Karpas-422 (cell line): Measurements from ENCODE around the gene SESN3. TPM values are rescaled to one million over a fixed set of nuclear protein-coding genes. Genes with fewer than 3 reads are reported as not detected.

ENCODE experiments used
- DNase-seq: peaks from one replicate; pipeline ENCODE4 v3.0.0-alpha.2; 2015
- H2AFZ ChIP-seq: fragments of 200-600 bp; sonication (generic); 2 replicates; pipeline ENCODE4 v1.6.1; 2014; ENCODE audit warnings: antibody characterized with exemption, low read length, mixed read lengths
- H3K27ac ChIP-seq: fragments of 200-600 bp; sonication (generic); 2 replicates; pipeline ENCODE4 v1.5.1; 2014; ENCODE audit warnings: mild to moderate bottlenecking, low read length, moderate library complexity
- H3K27me3 ChIP-seq: fragments of 200-600 bp; sonication (generic); 2 replicates; pipeline ENCODE4 v1.6.1; 2014; ENCODE audit warnings: low read length, mixed read lengths
- H3K36me3 ChIP-seq: fragments of 200-600 bp; sonication (generic); 2 replicates; pipeline ENCODE4 v1.6.1; 2014; ENCODE audit warnings: low read length, mixed read lengths; ENCODE audit not compliant: insufficient read depth
- H3K4me1 ChIP-seq: fragments of 200-600 bp; sonication (generic); 2 replicates; pipeline ENCODE4 v1.6.1; 2014; ENCODE audit warnings: mild to moderate bottlenecking, low read length, mixed read lengths
- H3K4me2 ChIP-seq: fragments of 200-600 bp; sonication (generic); 2 replicates; pipeline ENCODE4 v1.6.1; 2014; ENCODE audit warnings: low read length, low read depth, mild to moderate bottlenecking; ENCODE audit not compliant: poor library complexity, severe bottlenecking
- H3K4me3 ChIP-seq: fragments of 200-600 bp; sonication (generic); 2 replicates; pipeline ENCODE4 v1.5.1; 2014; ENCODE audit warnings: mild to moderate bottlenecking, antibody characterized with exemption, low read length, mixed read lengths
- H3K79me2 ChIP-seq: fragments of 200-600 bp; sonication (generic); 2 replicates; pipeline ENCODE4 v1.6.1; 2014; ENCODE audit warnings: mild to moderate bottlenecking, low read length, mixed read lengths
- H3K9ac ChIP-seq: fragments of 200-600 bp; sonication (generic); 2 replicates; pipeline ENCODE4 v1.6.0; 2014; ENCODE audit warnings: low read length
- H3K9me2 ChIP-seq: fragments of 200-600 bp; sonication (generic), shearing (Covaris generic); replicated peaks from 2 replicates; pipeline ENCODE4 v1.6.0; 2014; ENCODE audit warnings: mild to moderate bottlenecking, low read length, moderate library complexity; ENCODE audit not compliant: insufficient read depth
- H3K9me3 ChIP-seq: fragments of 300-700, 200-600 bp; sonication (generic); 2 replicates; pipeline ENCODE4 v1.6.1; 2014; ENCODE audit warnings: low read length, mixed read lengths
- H4K20me1 ChIP-seq: fragments of 200-600 bp; sonication (generic); 2 replicates; pipeline ENCODE4 v1.6.1; 2014; ENCODE audit warnings: mild to moderate bottlenecking, antibody characterized with exemption, low read length, low read depth; ENCODE audit not compliant: insufficient read depth
- total RNA-seq: library from RNA; depleted of rRNA; stranded (reverse); fragments of >200 nt; shearing (Covaris generic); gene quantifications from 2 replicates; pipeline ENCODE4 v1.2.3, GENCODE V29; 2014; ENCODE audit warnings: low replicate concordance

The SESN3 gene
- total RNA-seq, 1 experiment from 2014 or later, result 58.9 TPM

DNA sequence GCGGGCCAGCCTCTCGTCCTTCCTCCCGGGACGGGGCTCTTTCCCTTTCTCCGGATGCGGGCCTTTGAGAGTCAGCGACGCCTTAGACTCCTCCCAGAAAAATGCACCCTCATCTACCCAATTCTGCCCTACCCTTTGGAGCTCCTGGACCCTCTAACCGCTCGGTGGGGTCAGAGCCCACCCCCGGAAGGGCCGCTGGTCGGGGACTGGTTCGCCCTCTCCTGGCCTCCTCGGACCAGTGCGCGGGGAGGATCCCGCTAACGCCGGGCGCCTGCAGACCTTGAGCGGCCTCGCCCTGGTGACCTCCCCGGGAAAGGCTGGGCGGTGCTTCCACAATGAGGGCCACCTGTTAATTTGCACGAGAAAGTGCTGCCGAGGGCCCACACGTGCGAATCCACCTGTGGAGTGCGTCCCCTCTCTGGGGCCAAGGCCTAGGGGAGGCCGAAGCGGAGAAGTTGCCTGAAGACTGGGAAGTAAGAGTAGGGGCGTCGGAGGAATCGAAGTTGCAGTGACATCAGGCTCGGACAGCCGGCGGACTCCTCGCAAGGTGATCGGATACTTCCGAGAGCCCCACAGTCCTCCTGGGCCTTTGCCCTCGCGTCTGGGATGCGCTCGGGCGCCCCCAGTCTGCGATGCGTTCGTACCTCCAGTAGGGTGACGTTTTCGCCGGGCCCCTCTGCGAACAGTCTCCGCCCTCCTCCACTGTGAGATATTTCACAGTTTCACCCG lies 79.9 kb downstream of the SESN3 start:
- Histone ChIP-seq H3K9me3 (no peaks in the 10 kb centered on the region), H3K4me1 (peaks cover 27% of the 10 kb centered on the region), H4K20me1 (no peaks in the 10 kb centered on the region), H3K4me3 (peak overlapping the region; percentile 47), H3K4me2 (peak overlapping the region; percentile 59), H3K79me2 (no peaks in the 10 kb centered on the region), H3K9ac (peak overlapping the region; percentile 54), H3K27me3 (no peaks in the 10 kb centered on the region), H3K27ac (no peak overlapping the region), H3K36me3 (no peaks in the 10 kb centered on the region), H3K9me2 (no peaks in the 10 kb centered on the region), H2AFZ (peak overlapping the region; percentile 59; the same call in 1 of the 2 replicates)
- peak; percentile 99 for DNase-seq

- Histone ChIP-seq H3K4me3 (no peak overlapping the region), H3K9me3 (no peaks in the 10 kb centered on the region), H4K20me1 (no peaks in the 10 kb centered on the region), H2AFZ (no peak overlapping the region), H3K27me3 (no peaks in the 10 kb centered on the region), H3K4me1 (peaks cover 27% of the 10 kb centered on the region), H3K27ac (no peak overlapping the region), H3K36me3 (no peaks in the 10 kb centered on the region), H3K4me2 (no peak overlapping the region), H3K79me2 (no peaks in the 10 kb centered on the region), H3K9me2 (no peaks in the 10 kb centered on the region), H3K9ac (no peak overlapping the region)
- DNase-seq, result no peak
Measured at GRCh38 chr11:95149651-95150364, 81.2 kb downstream of the SESN3 start.

- no peaks in the 10 kb centered on the region for H3K9me2 ChIP-seq
- H3K4me2 ChIP-seq, result no peak overlapping the region
- H3K9me3 ChIP-seq, result no peaks in the 10 kb centered on the region
- H3K36me3 ChIP-seq, result no peaks in the 10 kb centered on the region
- no peaks in the 10 kb centered on the region for H3K27me3 ChIP-seq
- no peak overlapping the region for H3K27ac ChIP-seq
- H3K79me2 ChIP-seq, result no peaks in the 10 kb centered on the region
- peaks cover 21% of the 10 kb centered on the region for H3K4me1 ChIP-seq
- H4K20me1 ChIP-seq, result no peaks in the 10 kb centered on the region
- H3K4me3 ChIP-seq, result no peak overlapping the region
- H3K9ac ChIP-seq, result no peak overlapping the region
- H2AFZ ChIP-seq, result no peak overlapping the region
- no peak for DNase-seq
Measured at GRCh38 chr11:95148938-95149337, 82.1 kb downstream of the SESN3 start.

DNA sequence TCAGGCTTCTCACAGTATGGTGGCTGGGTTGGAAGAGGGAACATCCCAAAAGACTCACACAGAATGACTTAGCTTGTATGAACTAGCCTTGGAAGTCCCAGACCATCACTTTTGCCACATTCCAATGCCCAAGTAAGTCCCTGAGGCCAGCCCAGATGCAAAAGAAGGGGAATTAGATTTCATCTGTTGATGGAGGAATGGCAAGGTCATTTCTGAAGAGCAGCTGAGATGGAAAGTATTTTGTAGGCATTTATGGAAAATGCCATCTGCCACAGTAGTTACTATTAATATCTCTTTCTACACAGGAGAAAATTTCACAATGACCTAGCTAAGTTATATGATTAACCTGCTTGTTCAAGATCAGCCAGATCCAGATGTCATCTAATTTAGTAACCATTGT lies 82.6 kb downstream of the SESN3 start:
- H3K4me1 ChIP-seq, result peaks cover 16% of the 10 kb centered on the region
- no peaks in the 10 kb centered on the region for H3K9me3 ChIP-seq
- H3K27me3 ChIP-seq, result no peaks in the 10 kb centered on the region
- no peaks in the 10 kb centered on the region for H3K9me2 ChIP-seq
- no peaks in the 10 kb centered on the region for H3K79me2 ChIP-seq
- DNase-seq, result no peak
- no peak overlapping the region for H3K4me3 ChIP-seq
- no peaks in the 10 kb centered on the region for H3K36me3 ChIP-seq
- H3K9ac ChIP-seq, result no peak overlapping the region
- no peaks in the 10 kb centered on the region for H4K20me1 ChIP-seq
- no peak overlapping the region for H2AFZ ChIP-seq
- H3K27ac ChIP-seq, result no peak overlapping the region
- no peak overlapping the region for H3K4me2 ChIP-seq

DNA sequence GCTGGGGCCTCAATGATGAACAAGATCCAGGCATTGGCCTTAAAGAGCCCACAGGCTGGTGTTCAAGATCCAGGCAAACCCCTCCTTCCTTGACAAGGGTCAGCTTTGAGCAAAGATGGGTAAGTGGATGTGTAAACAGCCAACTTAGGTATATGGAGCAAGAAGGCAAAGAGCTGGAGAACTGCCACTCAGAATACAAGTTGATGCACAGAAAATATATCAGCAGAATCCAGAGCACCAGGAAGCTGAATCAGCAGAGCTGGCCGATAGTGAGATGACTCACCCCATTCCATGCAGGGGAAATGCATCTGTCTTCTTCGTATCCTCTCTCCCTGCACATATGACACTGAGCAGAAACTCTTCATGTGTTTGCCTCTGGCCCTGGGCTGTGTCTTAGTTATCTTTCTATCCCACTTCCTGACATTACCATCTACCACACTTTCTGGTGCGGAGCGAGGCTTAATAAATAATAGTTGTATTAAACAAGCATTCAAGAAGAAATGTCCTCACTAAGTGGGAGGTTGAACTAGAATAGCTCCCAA lies 83.6 kb downstream of the SESN3 start:
- no peak for DNase-seq
- no peaks in the 10 kb centered on the region for H3K79me2 ChIP-seq
- no peak overlapping the region for H2AFZ ChIP-seq
- no peak overlapping the region for H3K27ac ChIP-seq
- H3K9me2 ChIP-seq, result no peaks in the 10 kb centered on the region
- no peaks in the 10 kb centered on the region for H3K27me3 ChIP-seq
- H3K9me3 ChIP-seq, result no peaks in the 10 kb centered on the region
- no peak overlapping the region for H3K9ac ChIP-seq
- no peak overlapping the region for H3K4me3 ChIP-seq
- H3K4me2 ChIP-seq, result no peak overlapping the region
- peaks cover 8% of the 10 kb centered on the region for H3K4me1 ChIP-seq
- H4K20me1 ChIP-seq, result no peaks in the 10 kb centered on the region
- H3K36me3 ChIP-seq, result no peaks in the 10 kb centered on the region

DNA sequence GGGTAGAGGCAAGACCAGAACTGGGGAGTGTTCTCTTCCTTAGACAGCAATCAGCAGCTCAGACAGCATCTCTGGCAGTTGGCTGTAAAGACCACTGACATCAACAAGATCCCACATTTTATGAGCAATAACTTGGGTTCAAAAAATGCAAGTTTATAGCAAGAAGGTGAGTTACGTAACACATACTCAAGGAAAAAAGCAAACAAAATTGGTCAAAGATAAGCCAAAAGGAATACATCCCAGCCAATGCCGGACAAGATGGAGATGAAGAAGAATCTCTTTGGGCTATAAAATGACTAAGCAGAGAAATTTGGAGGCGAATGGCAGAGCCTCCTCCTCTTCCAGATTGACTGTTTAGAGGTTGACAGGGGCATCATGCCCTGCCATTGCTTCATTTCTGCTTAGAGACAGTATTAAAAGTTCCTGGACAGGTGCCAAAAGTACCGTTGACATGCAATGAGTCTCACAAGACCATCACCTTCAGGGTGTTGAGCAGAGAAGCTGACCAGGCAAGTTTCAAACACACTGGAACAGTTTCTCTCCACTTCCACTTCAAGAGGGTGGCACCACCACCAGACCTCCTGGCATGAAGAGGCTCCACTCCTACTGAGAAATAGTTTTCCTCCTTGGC lies 85.5 kb downstream of the SESN3 start:
- H3K9me3 ChIP-seq, result no peaks in the 10 kb centered on the region
- DNase-seq, result peak; percentile 62

DNA sequence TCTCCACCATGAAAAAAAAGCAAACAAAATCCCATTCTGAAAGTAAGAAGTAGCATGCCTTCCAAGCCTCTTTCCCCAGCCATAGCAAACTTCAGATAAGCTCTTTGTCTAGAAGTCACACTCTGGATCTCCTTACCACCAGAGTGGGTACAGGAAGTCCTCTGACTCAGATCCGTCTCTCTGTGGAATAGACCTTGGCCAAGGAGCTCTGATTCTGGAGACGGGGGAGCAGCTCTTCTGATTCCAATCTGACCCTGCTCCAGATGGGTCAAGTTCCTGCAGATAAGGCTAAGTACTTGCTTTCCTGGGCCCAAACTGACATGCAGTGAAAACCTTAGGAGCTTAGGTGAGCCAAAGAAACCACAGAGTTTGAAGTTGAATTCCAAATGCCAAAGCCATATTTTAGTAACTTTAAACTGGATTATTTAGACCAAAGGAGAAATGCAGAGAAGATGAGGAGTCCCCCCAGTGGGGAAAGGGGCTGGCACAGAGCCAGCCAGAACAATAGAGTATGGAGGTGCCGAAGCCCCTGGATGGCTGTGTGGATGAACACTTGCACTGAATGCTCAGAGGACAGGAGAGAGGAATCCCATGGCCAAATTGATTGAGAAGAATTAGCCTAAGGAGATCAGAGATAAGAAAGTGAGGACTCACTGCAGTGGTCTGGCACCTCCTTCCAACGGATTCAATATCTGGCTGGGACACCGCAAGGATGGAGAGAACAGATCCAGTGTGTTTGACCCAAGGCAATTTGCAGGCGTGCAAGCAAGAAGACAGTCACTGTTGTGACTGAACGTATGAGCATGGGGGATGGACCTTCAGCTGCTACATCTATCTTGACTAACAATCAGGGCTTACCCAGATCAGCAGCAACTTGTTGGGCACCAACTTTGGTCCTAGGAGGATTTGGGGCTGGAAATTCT lies 86.4 kb downstream of the SESN3 start:
- Histone ChIP-seq H3K9ac (no peak overlapping the region), H3K27me3 (no peaks in the 10 kb centered on the region), H3K79me2 (no peaks in the 10 kb centered on the region), H3K27ac (no peak overlapping the region), H3K36me3 (no peaks in the 10 kb centered on the region), H3K4me3 (no peak overlapping the region), H3K9me2 (no peaks in the 10 kb centered on the region), H2AFZ (no peak overlapping the region), H3K4me2 (no peak overlapping the region), H4K20me1 (no peaks in the 10 kb centered on the region), H3K9me3 (no peaks in the 10 kb centered on the region), H3K4me1 (no peaks in the 10 kb centered on the region)
- no peak for DNase-seq

More for the DNA sequence above, 85.5 kb downstream of the SESN3 start:
- Histone ChIP-seq H3K27me3 (no peaks in the 10 kb centered on the region), H3K36me3 (no peaks in the 10 kb centered on the region), H3K79me2 (no peaks in the 10 kb centered on the region), H3K4me2 (no peak overlapping the region), H4K20me1 (no peaks in the 10 kb centered on the region), H3K4me1 (no peaks in the 10 kb centered on the region), H3K9ac (no peak overlapping the region), H3K9me2 (no peaks in the 10 kb centered on the region), H2AFZ (no peak overlapping the region), H3K4me3 (no peak overlapping the region), H3K27ac (no peak overlapping the region)
